ENCODE results near the gene CFAP46.
"Not testable (repeated sequence)": the region's sequence is repeated elsewhere in the genome, so short reads cannot be mapped to it uniquely, and the experiment has no call there.

Gene CFAP46

GRCh38 chr10:132890301-132890700 lies 52.1 kb downstream of the CFAP46 start:
- Histone ChIP-seq H3K4me3 (ENCODE audit: extremely low read depth, insufficient read depth, low read length, poor library complexity, severe bottlenecking) (no peak overlapping the region), H3K36me3 (ENCODE audit: control insufficient read depth, insufficient read depth, low read length) (no peaks in the 10 kb centered on the region), H3K27ac (ENCODE audit: low read depth, low read length, severe bottlenecking) (no peak overlapping the region), H3K9me3 (ENCODE audit: control insufficient read depth, low read length) (no peaks in the 10 kb centered on the region), H3K4me1 (ENCODE audit: control insufficient read depth, insufficient read depth, low read length, poor library complexity, severe bottlenecking) (no peaks in the 10 kb centered on the region)
- WGBS, 2 experiments (ENCODE audit: insufficient coverage in 2 of 2), result 71 to 82% methylated on average over 9 of the region's 9 CpGs

- Histone ChIP-seq H3K36me3 (ENCODE audit: control insufficient read depth, insufficient read depth, low read length) (no peaks in the 10 kb centered on the region), H3K4me1 (ENCODE audit: control insufficient read depth, insufficient read depth, low read length, poor library complexity, severe bottlenecking) (no peaks in the 10 kb centered on the region), H3K27ac (ENCODE audit: low read depth, low read length, severe bottlenecking) (no peak overlapping the region), H3K9me3 (ENCODE audit: control insufficient read depth, low read length) (no peaks in the 10 kb centered on the region), H3K4me3 (ENCODE audit: extremely low read depth, insufficient read depth, low read length, poor library complexity, severe bottlenecking) (no peak overlapping the region)
- WGBS, 2 experiments (ENCODE audit: insufficient coverage in 2 of 2), result 80 to 85% methylated on average over 14 to 15 of the region's 16 CpGs
Observed at GRCh38 chr10:132889556-132889955, 52.8 kb downstream of the CFAP46 start.

DNA sequence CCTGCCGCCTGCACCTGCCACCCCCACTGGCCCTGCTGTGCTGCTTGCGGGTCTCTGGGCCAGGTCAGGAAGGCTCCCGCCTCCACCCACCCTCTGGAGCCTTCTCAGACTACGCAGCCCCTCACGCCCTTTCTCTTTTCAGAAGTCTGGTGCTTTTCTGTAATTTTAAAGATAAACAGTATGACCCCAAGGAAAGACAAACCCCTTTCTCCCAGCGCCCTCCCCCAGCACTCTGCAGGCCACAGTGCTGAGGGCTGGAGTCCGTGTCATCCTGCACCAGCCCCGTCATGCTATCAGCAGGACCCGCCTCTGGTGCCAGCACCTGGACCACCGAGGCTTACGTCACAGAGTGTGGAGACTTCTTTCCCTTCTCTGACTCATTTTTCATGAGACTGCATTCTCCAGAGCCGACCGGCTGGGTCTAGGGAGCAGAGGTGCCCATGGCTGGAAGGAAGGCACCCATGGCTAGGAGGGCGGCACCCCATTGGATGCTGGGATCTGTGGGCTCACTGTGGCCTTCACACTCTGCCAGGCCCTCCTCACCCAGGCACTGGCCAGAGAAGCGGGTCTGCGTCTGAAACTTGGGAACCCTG lies 53.4 kb downstream of the CFAP46 start:
- Histone ChIP-seq H3K36me3 (ENCODE audit: control insufficient read depth, insufficient read depth, low read length) (no peaks in the 10 kb centered on the region), H3K4me3 (ENCODE audit: extremely low read depth, insufficient read depth, low read length, poor library complexity, severe bottlenecking) (no peak overlapping the region)
- 92 to 95% methylated on average over 13 of the region's 16 CpGs for WGBS, 2 experiments (ENCODE audit: insufficient coverage in 2 of 2)

DNA sequence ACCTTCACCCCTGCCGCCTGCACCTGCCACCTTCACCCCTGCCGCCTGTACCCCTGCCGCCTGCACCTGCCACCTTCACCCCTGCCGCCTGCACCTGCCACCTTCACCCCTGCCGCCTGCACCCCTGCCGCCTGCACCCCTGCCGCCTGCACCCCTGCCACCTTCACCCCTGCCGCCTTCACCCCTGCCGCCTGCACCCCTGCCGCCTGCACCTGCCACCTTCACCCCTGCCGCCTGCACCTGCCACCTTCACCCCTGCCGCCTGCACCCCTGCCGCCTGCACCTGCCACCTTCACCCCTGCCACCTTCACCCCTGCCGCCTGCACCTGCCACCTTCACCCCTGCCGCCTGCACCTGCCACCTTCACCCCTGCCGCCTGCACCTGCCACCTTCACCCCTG lies 53.9 kb downstream of the CFAP46 start:
- not testable (repeated sequence) for H3K4me1 ChIP-seq (ENCODE audit: control insufficient read depth, insufficient read depth, low read length, poor library complexity, severe bottlenecking); H3K9me3 ChIP-seq (ENCODE audit: control insufficient read depth, low read length)
- WGBS, 2 experiments (ENCODE audit: insufficient coverage in 2 of 2), result no CpG with 5 or more reads among the region's 16 CpGs

More for the DNA sequence above, 53.4 kb downstream of the CFAP46 start:
- H3K27ac ChIP-seq (ENCODE audit: low read depth, low read length, severe bottlenecking), result no peak overlapping the region
- no peaks in the 10 kb centered on the region for H3K4me1 ChIP-seq (ENCODE audit: control insufficient read depth, insufficient read depth, low read length, poor library complexity, severe bottlenecking)
- H3K9me3 ChIP-seq (ENCODE audit: control insufficient read depth, low read length), result no peaks in the 10 kb centered on the region

DNA sequence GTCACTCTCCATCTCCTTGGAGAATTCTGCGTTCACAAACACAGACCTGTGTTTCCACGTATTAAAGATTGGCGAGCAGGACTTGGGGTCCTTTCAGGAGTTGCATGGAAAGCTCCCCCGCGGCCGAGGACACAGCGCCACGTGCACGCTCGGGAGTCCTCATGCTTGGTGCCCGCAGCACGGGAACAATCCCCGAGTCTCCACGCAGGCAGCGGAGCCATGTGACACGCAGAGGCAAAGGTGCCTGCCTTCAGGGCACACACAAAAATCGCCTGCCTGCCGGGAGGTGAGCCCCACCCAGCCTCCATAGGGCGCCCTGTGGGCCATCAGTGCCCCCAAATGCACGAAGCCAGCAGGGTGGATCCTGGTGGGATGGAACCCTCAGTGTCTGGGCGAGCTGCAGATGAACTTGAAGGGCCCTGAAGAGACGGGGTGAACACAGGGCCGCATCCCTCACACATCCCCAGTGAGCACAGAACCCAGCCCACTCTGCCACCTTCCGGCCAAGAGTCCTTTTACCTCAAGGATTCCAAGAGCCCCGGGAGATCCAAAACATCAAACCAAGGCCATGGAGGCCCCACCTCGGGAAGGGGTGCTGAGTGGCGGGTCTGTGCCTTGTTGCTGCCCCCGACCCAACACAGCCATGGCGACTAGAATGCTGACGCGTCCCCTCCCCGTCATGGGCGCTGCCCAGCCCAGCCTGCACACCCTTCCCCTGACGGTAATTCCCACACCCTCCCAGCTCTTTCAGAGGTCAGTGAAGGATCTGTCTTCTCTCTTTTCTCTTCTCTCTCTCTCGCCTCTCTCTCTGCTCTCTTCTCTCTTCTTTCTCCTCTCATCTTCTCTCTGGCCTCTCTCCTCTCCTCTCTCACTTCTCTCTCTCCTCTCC lies 55.9 kb downstream of the CFAP46 start:
- 81 to 84% methylated on average over 25 to 34 of the region's 35 CpGs for WGBS, 2 experiments (ENCODE audit: insufficient coverage in 2 of 2)
- Histone ChIP-seq H3K36me3 (ENCODE audit: control insufficient read depth, insufficient read depth, low read length) (no peaks in the 10 kb centered on the region), H3K27ac (ENCODE audit: low read depth, low read length, severe bottlenecking) (no peak overlapping the region), H3K4me3 (ENCODE audit: extremely low read depth, insufficient read depth, low read length, poor library complexity, severe bottlenecking) (no peak overlapping the region), H3K4me1 (ENCODE audit: control insufficient read depth, insufficient read depth, low read length, poor library complexity, severe bottlenecking) (no peaks in the 10 kb centered on the region), H3K9me3 (ENCODE audit: control insufficient read depth, low read length) (no peaks in the 10 kb centered on the region)

More for the DNA sequence above, 53.9 kb downstream of the CFAP46 start:
- H3K36me3 ChIP-seq (ENCODE audit: control insufficient read depth, insufficient read depth, low read length); H3K4me3 ChIP-seq (ENCODE audit: extremely low read depth, insufficient read depth, low read length, poor library complexity, severe bottlenecking); H3K27ac ChIP-seq (ENCODE audit: low read depth, low read length, severe bottlenecking): not testable (repeated sequence)

- 93 to 94% methylated on average over 27 to 30 of the region's 31 CpGs for WGBS, 2 experiments (ENCODE audit: insufficient coverage in 2 of 2)
- Histone ChIP-seq H3K4me1 (ENCODE audit: control insufficient read depth, insufficient read depth, low read length, poor library complexity, severe bottlenecking) (no peaks in the 10 kb centered on the region), H3K36me3 (ENCODE audit: control insufficient read depth, insufficient read depth, low read length) (no peaks in the 10 kb centered on the region), H3K4me3 (ENCODE audit: extremely low read depth, insufficient read depth, low read length, poor library complexity, severe bottlenecking) (no peak overlapping the region), H3K9me3 (ENCODE audit: control insufficient read depth, low read length) (no peaks in the 10 kb centered on the region), H3K27ac (ENCODE audit: low read depth, low read length, severe bottlenecking) (no peak overlapping the region)
Observed at GRCh38 chr10:132885451-132886210, 56.7 kb downstream of the CFAP46 start.

- H3K9me3 ChIP-seq (ENCODE audit: control insufficient read depth, low read length), result no peaks in the 10 kb centered on the region
- 89 to 96% methylated on average over 28 of the region's 28 CpGs for WGBS, 2 experiments (ENCODE audit: insufficient coverage in 2 of 2)
- H3K36me3 ChIP-seq (ENCODE audit: control insufficient read depth, insufficient read depth, low read length), result no peaks in the 10 kb centered on the region
- H3K27ac ChIP-seq (ENCODE audit: low read depth, low read length, severe bottlenecking), result no peak overlapping the region
- no peaks in the 10 kb centered on the region for H3K4me1 ChIP-seq (ENCODE audit: control insufficient read depth, insufficient read depth, low read length, poor library complexity, severe bottlenecking)
- H3K4me3 ChIP-seq (ENCODE audit: extremely low read depth, insufficient read depth, low read length, poor library complexity, severe bottlenecking), result no peak overlapping the region
Observed at GRCh38 chr10:132884691-132885271, 57.6 kb downstream of the CFAP46 start.

GRCh38 chr10:132884041-132884440 lies 58.3 kb downstream of the CFAP46 start:
- no peak overlapping the region for H3K27ac ChIP-seq (ENCODE audit: low read depth, low read length, severe bottlenecking)
- 80 to 86% methylated on average over 16 to 18 of the region's 18 CpGs for WGBS, 2 experiments (ENCODE audit: insufficient coverage in 2 of 2)
- no peaks in the 10 kb centered on the region for H3K4me1 ChIP-seq (ENCODE audit: control insufficient read depth, insufficient read depth, low read length, poor library complexity, severe bottlenecking)
- H3K4me3 ChIP-seq (ENCODE audit: extremely low read depth, insufficient read depth, low read length, poor library complexity, severe bottlenecking), result no peak overlapping the region
- H3K36me3 ChIP-seq (ENCODE audit: control insufficient read depth, insufficient read depth, low read length), result no peaks in the 10 kb centered on the region
- H3K9me3 ChIP-seq (ENCODE audit: control insufficient read depth, low read length), result no peaks in the 10 kb centered on the region

- H3K4me1 ChIP-seq (ENCODE audit: control insufficient read depth, insufficient read depth, low read length, poor library complexity, severe bottlenecking), result no peaks in the 10 kb centered on the region
- H3K4me3 ChIP-seq (ENCODE audit: extremely low read depth, insufficient read depth, low read length, poor library complexity, severe bottlenecking), result no peak overlapping the region
- WGBS, 2 experiments (ENCODE audit: insufficient coverage in 2 of 2), result 82 to 86% methylated on average over 20 of the region's 20 CpGs
- H3K36me3 ChIP-seq (ENCODE audit: control insufficient read depth, insufficient read depth, low read length), result no peaks in the 10 kb centered on the region
- H3K9me3 ChIP-seq (ENCODE audit: control insufficient read depth, low read length), result no peaks in the 10 kb centered on the region
- no peak overlapping the region for H3K27ac ChIP-seq (ENCODE audit: low read depth, low read length, severe bottlenecking)
Observed at GRCh38 chr10:132883391-132883881, 58.9 kb downstream of the CFAP46 start.

Data from mesodermal cell (in vitro differentiated cells).